Measurements from ENCODE around the gene PCOLCE2. TPM values are rescaled to one million over a fixed set of nuclear protein-coding genes. Genes with fewer than 3 reads are reported as not detected.

Gene PCOLCE2
- total RNA-seq, 1 donor from 2014 or later = 2.0 TPM

GRCh38 chr3:142896201-142896755 lies 7.4 kb upstream of the PCOLCE2 start:
- H3K36me3 Mint-ChIP-seq (ENCODE audit: insufficient read depth) = no peaks in the 10 kb centered on the region

GRCh38 chr3:142894493-142894892 lies 5.6 kb upstream of the PCOLCE2 start:
- no peak overlapping the region for H3K4me3 Mint-ChIP-seq (ENCODE audit: low read depth)
- H3K27ac Mint-ChIP-seq = no peak overlapping the region
- no peaks in the 10 kb centered on the region for H3K36me3 Mint-ChIP-seq (ENCODE audit: insufficient read depth)
- no peak for TF ChIP-seq CTCF (IDR thresholded peaks at IDR 0.05; ENCODE audit: unreplicated experiment)
- DNase-seq (ENCODE audit: low spot score, unreplicated experiment) = no peak
- H3K9me3 Mint-ChIP-seq (ENCODE audit: low read depth) = peaks cover 4% of the 10 kb centered on the region
- peaks cover 21% of the 10 kb centered on the region for H3K27me3 Mint-ChIP-seq
- H3K4me1 Mint-ChIP-seq (ENCODE audit: low read depth) = peaks cover 8% of the 10 kb centered on the region

More at GRCh38 chr3:142896201-142896755, 7.4 kb upstream of the PCOLCE2 start:
- TF ChIP-seq CTCF (IDR thresholded peaks at IDR 0.05; ENCODE audit: unreplicated experiment) = no peak
- Mint-ChIP-seq H3K27ac (peak overlapping the region; percentile 54), H3K4me1 (ENCODE audit: low read depth) (peaks cover 8% of the 10 kb centered on the region), H3K4me3 (ENCODE audit: low read depth) (no peak overlapping the region), H3K27me3 (peaks cover 7% of the 10 kb centered on the region), H3K9me3 (ENCODE audit: low read depth) (peaks cover 4% of the 10 kb centered on the region)
- no peak for DNase-seq (ENCODE audit: low spot score, unreplicated experiment)

- peaks cover 4% of the 10 kb centered on the region for H3K9me3 Mint-ChIP-seq (ENCODE audit: low read depth)
- DNase-seq (ENCODE audit: low spot score, unreplicated experiment) = no peak
- no peak for TF ChIP-seq CTCF (IDR thresholded peaks at IDR 0.05; ENCODE audit: unreplicated experiment)
- H3K36me3 Mint-ChIP-seq (ENCODE audit: insufficient read depth) = no peaks in the 10 kb centered on the region
- no peak overlapping the region for H3K27ac Mint-ChIP-seq
- peaks cover 8% of the 10 kb centered on the region for H3K4me1 Mint-ChIP-seq (ENCODE audit: low read depth)
- peaks cover 30% of the 10 kb centered on the region for H3K27me3 Mint-ChIP-seq
- H3K4me3 Mint-ChIP-seq (ENCODE audit: low read depth) = no peak overlapping the region
Measured at GRCh38 chr3:142892714-142893113, 3.8 kb upstream of the PCOLCE2 start.

GRCh38 chr3:142890592-142890991 lies 1.7 kb upstream of the PCOLCE2 start:
- no peaks in the 10 kb centered on the region for H3K36me3 Mint-ChIP-seq (ENCODE audit: insufficient read depth)
- H3K27me3 Mint-ChIP-seq = peaks cover 46% of the 10 kb centered on the region
- no peak for TF ChIP-seq CTCF (IDR thresholded peaks at IDR 0.05; ENCODE audit: unreplicated experiment)
- H3K9me3 Mint-ChIP-seq (ENCODE audit: low read depth) = no peaks in the 10 kb centered on the region
- H3K27ac Mint-ChIP-seq = no peak overlapping the region
- no peak overlapping the region for H3K4me3 Mint-ChIP-seq (ENCODE audit: low read depth)
- no peak for DNase-seq (ENCODE audit: low spot score, unreplicated experiment)
- no peaks in the 10 kb centered on the region for H3K4me1 Mint-ChIP-seq (ENCODE audit: low read depth)

GRCh38 chr3:142889212-142890014 lies 530 bp upstream of the PCOLCE2 start:
- H3K27me3 Mint-ChIP-seq = peaks cover 47% of the 10 kb centered on the region
- DNase-seq (ENCODE audit: low spot score, unreplicated experiment) = no peak

More at GRCh38 chr3:142889212-142890014, 530 bp upstream of the PCOLCE2 start:
- H3K4me1 Mint-ChIP-seq (ENCODE audit: low read depth) = no peaks in the 10 kb centered on the region
- no peak overlapping the region for H3K27ac Mint-ChIP-seq
- H3K9me3 Mint-ChIP-seq (ENCODE audit: low read depth) = no peaks in the 10 kb centered on the region
- H3K36me3 Mint-ChIP-seq (ENCODE audit: insufficient read depth) = no peaks in the 10 kb centered on the region
- TF ChIP-seq CTCF (IDR thresholded peaks at IDR 0.05; ENCODE audit: unreplicated experiment) = no peak
- peak overlapping the region; percentile 73 for H3K4me3 Mint-ChIP-seq (ENCODE audit: low read depth)

Measured in progenitor cell of endocrine pancreas (in vitro differentiated cells).